Heart right ventricle (tissue), 16 donors: Measurements from ENCODE around the gene UQCR10. TPM values are rescaled to one million over a fixed set of nuclear protein-coding genes. Genes with fewer than 3 reads are reported as not detected.
A peak's percentile ranks its signal among the peaks of the same experiment; 100 is the strongest.

Experiments used
- ATAC-seq, 8 donors: fragments of 200-7000 bp; cut with Tn5 transposase; one replicate each; pipeline ENCODE4 v1.9.1; 2020; ENCODE audit warnings: mild to moderate bottlenecking in 8 of 8, moderate library complexity in 8 of 8, moderate number of reproducible peaks in 1 of 8
- DNase-seq, 2 donors: peaks; one replicate each; pipeline ENCODE4 v3.0.0-alpha.2; 2020
- H3K27ac ChIP-seq, 10 donors: fragments of 200-600 bp; sonication (generic) in 2 of 10; one replicate each; pipeline versions ENCODE4 v1.5.0 to v1.8.0; 2020 to 2022; ENCODE audit warnings: mild to moderate bottlenecking in 3 of 10
- H3K27me3 ChIP-seq, 7 donors: fragments of 200-600 bp; one replicate each; pipeline ENCODE4 v1.8.0; 2021 to 2022; ENCODE audit warnings: mild to moderate bottlenecking in 2 of 7
- H3K36me3 ChIP-seq, 9 donors: fragments of 200-600 bp; sonication (generic) in 1 of 9; one replicate each; pipeline versions ENCODE4 v1.5.0 to v1.8.0; 2020 to 2022; ENCODE audit warnings: mild to moderate bottlenecking in 2 of 9
- H3K4me1 ChIP-seq, 9 donors: fragments of 200-600 bp; sonication (generic) in 1 of 9; one replicate each; pipeline versions ENCODE4 v1.5.0 to v1.8.0; 2020 to 2022; ENCODE audit warnings: mild to moderate bottlenecking in 4 of 9
- H3K4me3 ChIP-seq, 10 donors: fragments of 200-600 bp; sonication (generic) in 2 of 10; one replicate each; pipeline versions ENCODE4 v1.5.0 to v1.8.0; 2020 to 2022; ENCODE audit warnings: mild to moderate bottlenecking in 7 of 10, moderate library complexity in 2 of 10
- H3K9me3 ChIP-seq, 11 donors: fragments of 200-600 bp in 10 of 11; sonication (generic) in 2 of 11; one replicate each; pipeline versions ENCODE4 v1.5.0 to v1.8.0; 2013 to 2022; ENCODE audit warnings: mild to moderate bottlenecking in 2 of 11, control low read depth in 1 of 11, moderate library complexity in 1 of 11
- CTCF ChIP-seq, 9 donors: fragments of 200-600 bp; sonication (generic) in 2 of 9; IDR thresholded peaks; one replicate each; pipeline versions ENCODE4 v1.5.0 to v1.8.0; 2021 to 2022; ENCODE audit warnings: antibody characterized with exemption in 9 of 9, mild to moderate bottlenecking in 5 of 9, moderate library complexity in 1 of 9
- WGBS, 2 donors: extraction: QIAGEN DNeasy Blood & Tissue Kit; methylation state at CpG; one replicate each; pipeline ENCODE4 v1.1.7; 2013; ENCODE audit warnings: inconsistent platforms in 1 of 2; 5-methylcytosine and 5-hydroxymethylcytosine counted together
- intact Hi-C, 10 donors: fragments of 100-400 bp; cut with DNase I; formaldehyde crosslinking; loops; one replicate each; pipeline versions ENCODE4 v1.11.1 to v1.14.2; 2022
- polyA plus RNA-seq, 2 donors: library from polyadenylated mRNA; stranded (reverse); fragments of 200-250 nt; gene quantifications; one replicate each; pipeline ENCODE4 v1.2.3, GENCODE V29; 2013
- total RNA-seq, 10 donors: library from RNA; stranded (reverse); fragmentation: NEBNext Ultra II Directional in 3 of 10; extraction: Animal tissue kit (Norgen Biotek cat#: 25700) in 3 of 10; gene quantifications; one replicate each; pipeline versions ENCODE4 v1.2.1 to v1.2.4, GENCODE V29; 2021 to 2023
- donor health status: Arrhythmogenic right ventricular cardiomyopathy.
- donor health status: ischemic (EF 13 %, LVEDD 7.1; RV severe dilation, severe dysfunction).
- donor health status: healthy with polysubstance abuse.
- donor health status: DM: no; HTN: yes; CAD: no.
- donor health status: DM: no; HTN: no; CAD: no.
- donor health status: ischemic (EF 25% LVEDD 6.9; RV normal size, moderate dysfunction).
- donor health status: ischemic (EF 25% LVEDD 5.7; RV mildly dilated, moderate dysfunction).
- donor health status: healthy.
- donor health status: DM: yes; HTN: yes; CAD: no.
- donor health status: Ischemic cardiomyopathy.
- donor health status: ischemic (EF 35%, LVEDD 5.7; RV mildly dilated, moderate dysfunction).
- donor health status: nonischemic (EF 11% LVEDD 7.7; RV severe dilation, severe dysfunction).
- donor health status: DM: yes; HTN: yes; CAD: no.
- donor health status: PGD.
- donor health status: ischemic (EF 29% LVEDD 5.4; RV normal size, mild dysfunction).
- donor health status: nonischemic (EF 23%, LVEDD 6.1; RV moderate dilation, normal function).

Gene UQCR10
- total and polyA plus RNA-seq, 12 donors: 296 to 963 (median 367) TPM

DNA sequence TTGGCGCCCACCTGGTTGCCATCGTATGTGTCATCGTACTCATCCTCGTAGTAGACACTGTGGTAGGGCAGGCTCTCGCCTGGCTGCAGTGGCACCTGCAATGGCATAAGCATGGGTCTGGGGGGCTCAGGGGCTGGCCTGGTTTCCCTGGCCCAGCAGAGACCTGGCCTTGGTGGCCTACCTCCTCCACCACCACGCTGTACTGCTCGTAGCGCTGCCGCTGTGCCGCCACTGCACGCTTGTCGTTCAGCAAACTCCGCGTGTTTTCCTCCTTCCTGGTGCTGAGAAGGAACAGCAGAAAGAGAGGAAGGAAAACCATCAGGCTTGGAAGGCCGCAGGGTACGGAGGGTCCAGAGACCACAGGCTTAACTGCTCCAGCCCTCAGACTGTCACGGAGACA lies 26.2 kb downstream of the UQCR10 start:
- Histone ChIP-seq H3K27ac (no peak overlapping the region), H3K36me3 (peaks cover 0 to 98% (median 58%) of the 10 kb centered on the region in 9 donors), H3K27me3 (no peaks in the 10 kb centered on the region), H3K4me3 (no peak overlapping the region), H3K9me3 (no peaks in the 10 kb centered on the region), H3K4me1 (peaks cover 3 to 19% (median 8%) of the 10 kb centered on the region in 9 donors)
- ATAC-seq (no peak), DNase-seq (no peak)
- 94 to 96% methylated on average over 17 of the region's 17 CpGs for WGBS, 2 donors
- no peak for TF ChIP-seq CTCF (IDR thresholded peaks at IDR 0.05)
- intact Hi-C loops: no loop called here

DNA sequence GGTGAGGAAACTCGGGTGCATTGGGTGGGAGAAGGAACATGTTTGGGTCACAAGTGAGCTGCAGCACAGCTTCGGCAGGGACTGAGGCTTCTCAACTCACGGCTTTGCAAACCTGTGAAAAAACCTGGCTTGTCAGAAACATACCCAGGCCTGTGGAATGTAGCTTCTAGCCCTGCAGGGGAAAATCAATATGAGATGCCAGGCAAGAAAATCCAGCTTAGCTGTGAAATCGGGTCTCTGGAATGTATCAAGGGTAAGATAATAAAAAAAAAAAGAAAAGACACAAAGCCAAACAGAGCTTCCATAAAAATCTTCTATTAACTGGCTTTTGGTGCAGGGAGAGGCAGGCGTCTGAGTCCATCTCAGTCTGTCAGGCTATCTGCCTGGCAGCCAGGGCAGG lies 28.5 kb downstream of the UQCR10 start:
- no peak for ATAC-seq
- intact Hi-C loops: no loop called here
- peaks cover 11 to 39% (median 27%) of the 10 kb centered on the region in 9 donors for H3K4me1 ChIP-seq
- peaks cover 0 to 94% (median 42%) of the 10 kb centered on the region in 9 donors for H3K36me3 ChIP-seq
- H3K27ac ChIP-seq: no peak overlapping the region
- no peak overlapping the region for H3K4me3 ChIP-seq
- TF ChIP-seq CTCF (IDR thresholded peaks at IDR 0.05): no peak
- no peaks in the 10 kb centered on the region for H3K27me3 ChIP-seq
- 84 to 92% methylated on average over 5 of the region's 5 CpGs for WGBS, 2 donors
- no peaks in the 10 kb centered on the region for H3K9me3 ChIP-seq
- no peak for DNase-seq

- ATAC-seq (no peak), DNase-seq (no peak)
- H3K4me1 ChIP-seq: peaks cover 11 to 43% (median 32%) of the 10 kb centered on the region in 9 donors
- no peaks in the 10 kb centered on the region for H3K9me3 ChIP-seq
- H3K4me3 ChIP-seq: no peak overlapping the region
- intact Hi-C loops: no loop called here
- WGBS, 2 donors: 94% methylated on average over 3 of the region's 3 CpGs
- peak overlapping the region in 3 of 10 donors; percentile 23 to 94 (median 90) for H3K27ac ChIP-seq
- H3K36me3 ChIP-seq: peaks cover 0 to 94% (median 38%) of the 10 kb centered on the region in 9 donors
- no peak for TF ChIP-seq CTCF (IDR thresholded peaks at IDR 0.05)
- H3K27me3 ChIP-seq: no peaks in the 10 kb centered on the region
These were observed 30.2 kb downstream of the UQCR10 start for GRCh38 chr22:29797351-29797750.

DNA sequence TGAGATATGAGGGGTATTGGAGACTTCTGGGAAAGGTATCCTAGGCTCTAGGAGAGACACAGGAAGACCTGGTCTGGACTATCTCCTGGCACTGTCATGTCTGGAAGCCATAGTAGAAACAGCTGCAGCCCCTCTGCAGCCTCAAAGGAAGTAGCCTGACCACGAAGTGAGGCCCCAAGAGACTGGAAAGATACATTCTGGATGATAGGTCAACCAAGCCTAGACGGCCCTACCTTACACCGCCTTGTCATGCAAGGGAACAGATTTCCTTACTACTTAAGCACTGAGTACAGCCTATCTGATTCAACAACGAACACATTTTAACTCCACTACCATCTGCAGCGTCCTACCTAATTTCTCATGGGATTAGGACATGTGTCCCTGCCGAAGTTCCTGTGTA lies 31.1 kb downstream of the UQCR10 start:
- H3K36me3 ChIP-seq: peaks cover 0 to 94% (median 28%) of the 10 kb centered on the region in 9 donors
- intact Hi-C loops: loop anchor here in 1 of 10 donors (2.0 kb wide), 1 partner anchor 18 kb away; no protein-coding TSS in a partner anchor
- H3K27ac ChIP-seq: peak overlapping the region in 9 of 10 donors; percentile 77 to 94 (median 85)
- ATAC-seq: peak in 1 of 8 donors; percentile 1
- H3K4me3 ChIP-seq: no peak overlapping the region
- no peak for DNase-seq
- WGBS, 2 donors: 63 to 86% methylated on average over 6 of the region's 6 CpGs
- peaks cover 11 to 43% (median 32%) of the 10 kb centered on the region in 9 donors for H3K4me1 ChIP-seq
- no peaks in the 10 kb centered on the region for H3K27me3 ChIP-seq
- no peaks in the 10 kb centered on the region for H3K9me3 ChIP-seq
- TF ChIP-seq CTCF (IDR thresholded peaks at IDR 0.05): no peak
